Muscle of back (tissue), 11 donors: Measurements from ENCODE around the gene DNAI4. TPM values are rescaled to one million over a fixed set of nuclear protein-coding genes. Genes with fewer than 3 reads are reported as not detected.
A peak's percentile ranks its signal among the peaks of the same experiment; 100 is the strongest.
"Not testable (repeated sequence)": the region's sequence is repeated elsewhere in the genome, so short reads cannot be mapped to it uniquely, and the experiment has no call there.

Experiments
- DNase-seq, 3 donors: peaks; one replicate each; pipeline versions ENCODE4 v3.0.0 to v3.0.0-alpha.2; 2013
- polyA plus RNA-seq, 10 donors: library from polyadenylated mRNA; unstranded; fragments of 120-200 nt; gene quantifications; one replicate each; pipeline ENCODE4 v1.2.1, GENCODE V29; 2013; ENCODE audit not compliant: insufficient read length in 10 of 10

DNAI4 gene
- polyA plus RNA-seq, 10 donors, result 2.5 to 4.9 (median 3.6) TPM

DNA sequence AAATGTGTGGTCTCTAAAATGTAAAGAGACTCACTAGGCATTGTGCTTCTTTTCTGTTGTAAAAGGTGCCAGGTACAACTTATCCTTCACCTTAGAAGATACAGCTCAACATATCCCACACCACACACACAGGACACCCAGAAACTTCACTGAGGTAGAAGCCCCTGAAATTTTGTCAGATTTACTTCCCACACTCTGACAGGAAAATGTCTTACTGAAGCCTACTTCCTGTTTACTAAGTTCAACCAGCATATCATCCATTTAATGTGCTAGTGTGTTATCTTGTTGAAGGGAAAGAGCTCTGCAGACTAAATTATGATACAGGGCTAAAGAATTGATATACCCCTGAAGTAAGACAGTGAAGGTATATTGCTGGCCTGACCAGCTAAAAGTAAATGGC, 83.7 kb downstream of the DNAI4 start:
- DNase-seq, result no peak

- no peak for DNase-seq
Observed at GRCh38 chr1:66834926-66835325, 89.7 kb downstream of the DNAI4 start.

DNA sequence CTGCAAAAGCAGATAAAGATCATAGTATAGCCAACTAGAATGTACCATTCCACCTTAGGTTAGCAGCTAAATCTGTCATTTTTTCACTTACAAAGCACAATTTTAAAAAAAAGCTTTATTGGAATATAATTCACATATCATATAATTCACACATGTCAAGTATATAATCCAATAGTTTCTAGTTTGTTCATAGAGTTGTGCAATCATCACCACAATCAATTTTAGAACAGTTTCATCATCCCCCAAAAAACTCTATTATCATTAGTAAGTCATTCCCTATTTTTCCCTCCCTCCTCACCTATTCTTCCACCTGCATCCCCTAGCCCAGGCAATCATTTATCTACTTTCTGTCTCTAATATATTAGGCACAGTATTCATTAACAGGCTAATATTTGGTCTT, 91.5 kb downstream of the DNAI4 start:
- DNase-seq, result no peak

DNA sequence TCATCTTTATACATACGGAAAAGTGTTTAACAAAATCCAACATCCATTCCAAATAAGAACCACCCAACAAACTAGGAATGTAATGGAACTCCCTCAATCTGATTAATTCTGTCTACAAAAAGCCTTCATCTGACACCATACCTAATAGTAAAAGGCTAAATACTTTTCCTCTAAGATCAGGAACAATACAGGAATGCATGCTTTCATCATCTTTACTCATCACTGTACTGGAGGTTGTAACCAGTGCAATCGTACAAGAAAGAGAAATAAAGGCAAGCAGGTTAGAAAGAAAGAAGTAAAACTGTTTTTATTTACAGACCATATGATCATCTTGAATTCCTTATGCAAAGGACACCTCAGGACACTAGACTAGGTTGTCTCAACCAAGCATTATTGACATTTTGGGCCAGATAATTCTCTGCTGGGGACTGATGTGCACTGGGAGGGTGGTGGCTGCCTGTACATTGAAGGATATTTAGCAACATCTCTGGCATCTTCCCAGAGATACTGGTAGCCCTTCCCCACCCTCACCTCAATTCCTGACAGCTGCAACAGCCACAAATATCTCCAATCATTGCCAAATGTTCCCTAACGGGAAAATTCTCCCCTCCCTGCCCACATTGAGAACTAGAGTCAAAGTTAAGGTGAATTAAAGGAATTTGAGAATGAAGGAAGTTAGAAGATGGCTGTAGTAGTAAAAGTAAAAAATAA, 93.0 kb downstream of the DNAI4 start:
- no peak for DNase-seq

DNA sequence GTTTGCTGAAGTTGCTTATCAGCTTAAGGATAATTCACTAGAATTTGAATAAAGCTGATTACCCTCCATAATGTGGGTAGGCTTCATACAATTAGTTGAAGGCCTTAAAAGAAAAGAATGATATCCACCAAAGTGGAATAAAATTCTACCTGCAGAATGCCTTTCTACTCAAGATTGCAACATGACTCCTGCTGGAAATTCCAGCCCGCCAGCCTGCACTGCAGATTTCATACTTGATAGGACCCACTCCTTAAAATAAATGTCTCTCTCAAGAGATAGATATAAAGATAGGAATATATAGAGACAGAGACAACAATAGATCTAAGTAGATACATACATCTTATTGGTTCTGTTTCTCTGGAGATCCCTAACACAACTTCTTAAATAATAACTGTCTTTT, 99.9 kb downstream of the DNAI4 start:
- DNase-seq, result no peak

DNA sequence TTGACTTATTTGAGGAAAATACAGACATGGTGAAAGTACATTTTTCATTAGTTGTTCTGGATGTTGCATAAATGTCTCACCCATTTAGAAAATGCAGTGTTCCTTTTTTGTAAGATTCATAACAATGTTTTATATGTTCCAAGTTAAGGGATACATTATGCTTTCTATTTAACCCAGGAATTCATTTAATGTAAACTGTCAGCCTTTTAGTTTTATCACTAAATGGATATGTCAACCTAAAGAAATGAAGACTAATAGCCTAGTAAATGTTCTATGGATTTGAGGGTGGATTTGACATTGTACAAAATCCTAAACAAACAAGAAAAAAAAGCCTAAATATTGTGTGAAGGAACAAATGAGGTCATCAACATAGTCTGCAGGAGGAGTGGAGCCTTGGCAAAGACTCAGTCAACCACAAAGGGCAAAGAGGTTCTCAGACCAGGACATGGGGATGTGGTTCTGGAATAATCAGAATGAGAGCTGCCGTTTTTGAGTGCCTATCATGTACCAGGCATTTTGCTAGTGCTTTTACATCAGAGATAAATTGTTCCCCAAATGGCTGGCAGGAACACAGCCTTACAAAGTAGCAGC, 114.8 kb downstream of the DNAI4 start:
- DNase-seq, result no peak

DNA sequence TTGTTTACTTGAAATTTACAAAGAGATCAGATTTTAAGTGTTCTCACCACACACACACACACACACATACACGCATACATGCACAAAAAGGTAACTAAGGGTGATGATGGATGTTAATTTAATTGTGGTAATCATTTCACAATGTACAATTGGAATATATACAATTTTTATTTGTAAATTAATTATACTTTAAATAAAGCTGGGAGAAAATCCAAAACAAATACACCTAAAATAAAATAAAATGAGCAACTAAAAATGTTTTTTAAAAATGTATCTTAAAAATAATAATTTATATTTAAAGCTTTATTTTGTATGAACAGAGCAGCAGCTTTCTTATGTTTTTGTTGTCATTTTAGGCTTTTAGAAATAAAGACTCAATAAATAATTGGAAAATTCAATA, 115.4 kb downstream of the DNAI4 start:
- no peak for DNase-seq

DNA sequence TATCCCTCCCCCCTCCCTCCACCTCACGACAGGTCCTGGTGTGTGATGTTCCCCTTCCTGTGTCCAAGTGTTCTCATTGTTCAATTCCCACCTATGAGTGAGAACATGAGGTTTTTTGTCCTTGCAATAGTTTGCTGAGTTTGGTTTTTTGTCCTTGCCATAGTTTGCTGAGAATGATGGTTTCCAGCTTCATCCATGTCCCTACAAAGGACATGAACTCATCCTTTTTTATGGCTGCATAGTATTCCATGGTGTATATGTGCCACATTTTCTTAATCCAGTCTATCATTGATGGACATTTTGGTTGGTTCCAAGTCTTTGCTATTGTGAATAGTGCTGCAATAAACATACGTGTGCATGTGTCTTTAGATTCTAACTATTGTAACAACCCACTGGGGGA, 128.8 kb downstream of the DNAI4 start:
- DNase-seq, result not testable (repeated sequence)

DNA sequence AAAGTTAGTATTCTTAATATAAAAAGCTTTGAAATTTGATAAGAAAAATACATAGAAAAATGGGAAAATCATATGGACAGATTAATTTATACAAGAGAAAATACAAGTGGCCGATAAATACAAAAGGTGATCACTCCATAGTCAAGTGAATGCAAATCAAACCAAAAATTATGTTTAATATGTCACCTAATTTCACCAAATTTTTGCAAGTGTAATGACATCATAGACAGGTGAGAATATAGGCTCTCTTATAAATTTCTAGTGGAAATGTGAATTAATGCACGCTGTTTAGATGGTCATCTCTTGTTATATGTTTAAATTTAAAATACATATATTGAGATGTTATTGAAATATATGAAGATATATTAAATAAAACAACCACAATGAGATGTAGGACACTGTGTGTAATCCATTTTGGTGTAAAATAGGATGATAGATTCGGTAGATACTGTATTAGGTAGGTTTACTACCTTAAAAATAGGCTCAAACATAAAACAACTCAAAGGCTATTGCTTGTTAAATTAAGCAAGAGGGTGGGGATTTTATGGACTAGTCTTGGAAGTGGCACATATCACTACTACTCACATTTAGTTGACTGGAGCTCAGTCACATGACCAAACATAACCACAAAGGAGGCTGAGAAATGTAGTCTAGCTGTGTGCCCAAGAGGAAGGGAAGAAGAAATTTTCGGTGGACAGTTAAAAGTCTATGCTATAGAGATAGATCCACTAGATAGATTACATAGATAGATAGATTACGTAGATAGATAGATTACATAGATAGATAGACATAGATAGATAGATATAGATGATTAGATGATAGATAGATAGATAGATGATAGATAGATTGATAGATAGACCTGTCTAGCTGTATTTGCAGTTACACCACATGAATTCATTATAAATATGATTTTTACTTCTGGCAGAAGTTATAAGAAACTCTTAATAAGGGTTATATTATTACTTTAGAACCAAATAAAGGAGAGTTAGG, 132.7 kb downstream of the DNAI4 start:
- DNase-seq, result no peak

- DNase-seq, result no peak
Observed at GRCh38 chr1:66788231-66788939, 136.3 kb downstream of the DNAI4 start.

DNA sequence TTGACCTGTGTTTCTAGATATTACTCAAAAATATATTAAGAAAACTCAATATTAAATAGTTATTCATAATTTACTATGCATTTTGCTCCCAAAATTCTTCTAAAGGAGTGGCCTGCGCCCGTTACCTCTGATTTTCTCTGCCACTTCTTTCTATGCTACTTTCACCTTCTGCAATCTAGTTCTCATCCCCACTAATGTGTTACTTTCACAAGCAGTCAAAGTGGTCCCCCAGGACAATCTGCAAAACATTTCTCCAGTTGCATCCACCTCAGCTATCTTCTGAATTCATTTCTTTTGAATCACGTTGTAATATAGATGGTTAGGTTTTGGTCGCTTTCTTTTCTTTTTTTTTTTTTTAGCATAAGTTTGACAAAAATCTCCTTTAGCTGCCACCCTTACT, 137.0 kb downstream of the DNAI4 start:
- no peak for DNase-seq

DNA sequence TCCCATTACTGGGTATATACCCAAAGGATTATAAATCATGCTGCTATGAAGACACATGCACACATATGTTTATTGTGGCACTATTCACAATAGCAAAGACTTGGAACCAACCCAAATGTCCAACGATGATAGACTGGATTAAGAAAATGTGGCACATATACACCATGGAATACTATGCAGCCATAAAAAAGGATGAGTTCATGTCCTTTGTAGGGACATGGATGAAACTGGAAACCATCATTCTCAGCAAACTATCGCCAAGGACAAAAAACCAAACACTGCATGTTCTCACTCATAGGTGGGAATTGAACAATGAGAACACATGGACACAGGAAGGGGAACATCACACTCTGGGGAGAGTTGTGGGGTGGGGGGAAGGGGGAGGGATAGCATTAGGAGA, 138.9 kb downstream of the DNAI4 start:
- not testable (repeated sequence) for DNase-seq

DNA sequence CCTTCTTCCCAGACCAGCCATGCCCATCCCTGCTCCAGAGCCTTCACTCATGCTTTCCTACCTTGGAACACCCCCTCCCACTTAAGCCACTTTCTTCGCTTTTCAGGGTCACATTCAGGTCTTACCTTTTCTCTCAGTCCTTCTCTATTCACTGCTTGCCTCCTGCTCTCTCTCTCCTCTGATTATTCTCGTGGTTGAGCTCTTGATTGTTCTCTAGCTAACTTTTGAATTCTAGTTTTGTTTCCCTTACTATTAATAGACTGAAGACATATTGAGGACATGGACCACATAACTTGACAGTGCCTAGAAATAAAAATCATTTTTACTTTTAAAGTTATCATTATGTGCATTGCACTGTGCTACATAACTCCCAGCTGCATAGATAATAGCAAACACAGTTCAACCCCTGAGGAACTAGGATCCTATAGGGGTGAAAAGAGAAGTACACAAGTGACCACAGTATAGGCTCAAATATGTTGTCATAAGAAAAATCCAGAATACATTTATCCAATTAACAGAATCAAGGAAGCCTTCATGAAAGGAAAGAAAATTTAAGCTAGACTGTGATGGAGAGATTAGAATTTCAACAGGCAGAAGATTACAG, 145.1 kb downstream of the DNAI4 start:
- no peak for DNase-seq

GRCh38 chr1:66778969-66779368, 145.7 kb downstream of the DNAI4 start:
- DNase-seq, result peak in 1 of 3 donors; percentile 7

DNA sequence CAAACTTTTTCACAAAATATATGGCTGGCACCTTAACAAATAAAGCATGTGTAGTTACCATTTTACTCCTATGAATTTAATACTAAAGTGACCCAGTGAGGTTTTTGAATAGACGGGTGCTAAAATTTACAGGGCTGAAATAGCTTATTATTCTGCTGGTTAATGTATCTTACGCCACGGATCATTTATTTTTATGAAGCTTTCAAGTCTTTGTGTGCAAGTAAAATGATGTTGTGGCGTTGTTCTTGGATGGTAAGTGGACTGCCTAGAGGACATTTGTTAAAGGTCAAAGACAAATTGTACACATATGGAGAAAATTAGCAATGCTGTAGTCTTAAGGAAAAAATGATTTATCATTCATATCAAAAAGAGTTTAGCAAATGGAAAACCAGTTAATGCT, 146.4 kb downstream of the DNAI4 start:
- DNase-seq, result peak in 1 of 3 donors; percentile 8

- peak in 1 of 3 donors; percentile 9 for DNase-seq
Observed at GRCh38 chr1:66777831-66778230, 146.8 kb downstream of the DNAI4 start.

DNA sequence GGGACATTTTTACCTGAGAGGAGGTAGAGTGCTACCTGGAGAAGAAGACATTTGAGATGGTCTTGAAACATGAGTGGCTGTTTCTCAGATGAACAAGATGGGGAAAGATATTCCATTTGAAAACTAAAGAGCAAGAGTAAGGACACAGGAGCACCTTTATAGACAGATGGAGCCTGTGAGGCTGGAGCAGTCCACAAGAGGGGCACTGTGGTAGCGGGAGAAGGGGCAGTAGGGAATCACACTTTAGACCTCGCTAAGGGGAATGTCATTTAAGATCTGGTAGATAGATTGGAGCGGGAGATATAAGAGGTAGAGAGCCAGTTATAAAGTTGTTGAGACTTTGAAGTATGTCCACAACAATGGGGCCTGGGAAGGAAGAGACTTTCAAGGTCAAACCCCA, 149.0 kb downstream of the DNAI4 start:
- no peak for DNase-seq

DNA sequence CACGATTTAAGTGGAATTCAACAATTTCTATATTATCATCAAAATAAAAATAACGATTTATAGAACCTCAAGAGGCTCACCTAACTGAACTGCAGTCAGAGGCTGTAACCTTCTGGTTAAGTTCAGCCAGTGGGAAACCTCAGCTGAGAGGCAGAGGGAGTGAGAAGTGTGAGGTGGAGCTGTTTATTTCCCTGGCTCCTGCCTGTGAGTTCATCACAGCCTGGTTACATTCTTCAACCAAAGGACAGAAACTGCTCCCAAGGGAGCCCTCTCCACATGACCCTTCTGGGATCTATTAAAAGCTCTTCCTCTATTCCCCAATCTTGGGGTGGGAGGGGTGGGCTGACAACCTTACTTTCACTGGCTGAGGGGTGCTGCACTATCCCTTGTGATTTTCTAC, 150.2 kb downstream of the DNAI4 start:
- no peak for DNase-seq

- no peak for DNase-seq
Observed at GRCh38 chr1:66773227-66773626, 151.4 kb downstream of the DNAI4 start.

DNA sequence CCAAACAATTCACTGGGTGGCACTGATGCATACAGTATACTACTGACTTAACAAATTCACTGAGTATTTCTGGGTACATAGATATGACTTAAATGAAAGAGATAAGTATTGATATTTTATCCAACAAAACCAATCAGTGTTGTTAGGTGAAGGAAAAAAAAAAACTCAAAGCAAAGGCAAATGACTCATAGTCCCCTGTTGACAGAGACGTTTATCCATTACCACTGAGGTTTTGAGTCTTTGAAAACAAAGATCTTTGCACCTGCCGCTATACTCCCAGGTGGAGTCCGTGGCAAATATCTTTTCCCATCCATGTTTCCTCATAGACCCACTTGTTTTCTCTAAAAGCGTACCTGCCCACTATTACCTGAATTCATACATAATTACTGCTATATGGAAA, 154.0 kb downstream of the DNAI4 start:
- DNase-seq, result no peak

DNA sequence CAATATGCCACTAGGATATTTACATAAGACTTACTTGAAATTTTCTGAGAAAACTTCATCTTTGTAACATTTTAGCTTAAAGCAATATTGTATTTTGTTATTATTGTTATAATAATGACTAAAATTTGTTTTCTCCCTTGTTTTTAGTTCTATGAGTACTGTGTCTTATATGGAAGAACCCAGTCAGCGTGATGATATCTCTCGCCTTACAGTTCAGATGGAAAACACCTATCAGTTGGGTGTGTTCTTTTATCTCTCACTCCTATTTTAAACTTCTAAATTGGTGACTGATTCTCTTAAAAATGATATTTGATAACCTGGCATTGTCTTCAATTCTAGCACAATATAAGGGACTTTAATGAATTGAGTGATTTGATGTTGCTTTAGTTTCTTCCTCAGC, 154.4 kb downstream of the DNAI4 start:
- no peak for DNase-seq
